ENCODE data around the gene MED12L.
"Not testable (repeated sequence)": the region's sequence is repeated elsewhere in the genome, so short reads cannot be mapped to it uniquely, and the experiment has no call there.

MED12L gene

DNA sequence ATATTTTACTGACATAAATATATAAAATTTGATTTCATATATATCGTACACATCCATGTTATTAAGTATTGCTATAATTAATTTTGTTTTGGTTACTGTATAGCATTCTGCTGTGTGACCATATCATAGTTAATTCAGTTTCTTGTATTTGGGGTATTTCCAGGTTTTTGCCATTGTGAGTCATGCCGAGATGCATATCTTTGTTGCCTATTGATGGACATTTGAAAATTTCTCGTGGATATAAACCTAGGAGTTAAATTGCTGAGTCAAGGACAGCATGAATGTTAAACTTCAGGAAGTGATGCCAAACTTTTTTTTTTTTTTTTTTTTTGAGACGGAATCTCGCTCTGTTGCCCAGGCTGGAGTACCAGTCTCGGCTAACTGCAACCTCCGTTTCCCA, 151.3 kb downstream of the MED12L start:
- H3K4me3 Mint-ChIP-seq, result no peak overlapping the region
- peaks cover 7% of the 10 kb centered on the region for H3K36me3 Mint-ChIP-seq (ENCODE audit: low read depth)
- peaks cover 5% of the 10 kb centered on the region for H3K27me3 Mint-ChIP-seq (ENCODE audit: low read depth)
- no peaks in the 10 kb centered on the region for H3K9me3 Mint-ChIP-seq
- TF ChIP-seq, protein P1, sequence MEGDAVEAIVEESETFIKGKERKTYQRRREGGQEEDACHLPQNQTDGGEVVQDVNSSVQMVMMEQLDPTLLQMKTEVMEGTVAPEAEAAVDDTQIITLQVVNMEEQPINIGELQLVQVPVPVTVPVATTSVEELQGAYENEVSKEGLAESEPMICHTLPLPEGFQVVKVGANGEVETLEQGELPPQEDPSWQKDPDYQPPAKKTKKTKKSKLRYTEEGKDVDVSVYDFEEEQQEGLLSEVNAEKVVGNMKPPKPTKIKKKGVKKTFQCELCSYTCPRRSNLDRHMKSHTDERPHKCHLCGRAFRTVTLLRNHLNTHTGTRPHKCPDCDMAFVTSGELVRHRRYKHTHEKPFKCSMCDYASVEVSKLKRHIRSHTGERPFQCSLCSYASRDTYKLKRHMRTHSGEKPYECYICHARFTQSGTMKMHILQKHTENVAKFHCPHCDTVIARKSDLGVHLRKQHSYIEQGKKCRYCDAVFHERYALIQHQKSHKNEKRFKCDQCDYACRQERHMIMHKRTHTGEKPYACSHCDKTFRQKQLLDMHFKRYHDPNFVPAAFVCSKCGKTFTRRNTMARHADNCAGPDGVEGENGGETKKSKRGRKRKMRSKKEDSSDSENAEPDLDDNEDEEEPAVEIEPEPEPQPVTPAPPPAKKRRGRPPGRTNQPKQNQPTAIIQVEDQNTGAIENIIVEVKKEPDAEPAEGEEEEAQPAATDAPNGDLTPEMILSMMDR (IDR thresholded peaks at IDR 0.05; ENCODE audit: unreplicated experiment in 3 of 3), result no peak
- no peak overlapping the region for H3K27ac Mint-ChIP-seq
- H3K4me1 Mint-ChIP-seq, result peaks cover 5% of the 10 kb centered on the region

DNA sequence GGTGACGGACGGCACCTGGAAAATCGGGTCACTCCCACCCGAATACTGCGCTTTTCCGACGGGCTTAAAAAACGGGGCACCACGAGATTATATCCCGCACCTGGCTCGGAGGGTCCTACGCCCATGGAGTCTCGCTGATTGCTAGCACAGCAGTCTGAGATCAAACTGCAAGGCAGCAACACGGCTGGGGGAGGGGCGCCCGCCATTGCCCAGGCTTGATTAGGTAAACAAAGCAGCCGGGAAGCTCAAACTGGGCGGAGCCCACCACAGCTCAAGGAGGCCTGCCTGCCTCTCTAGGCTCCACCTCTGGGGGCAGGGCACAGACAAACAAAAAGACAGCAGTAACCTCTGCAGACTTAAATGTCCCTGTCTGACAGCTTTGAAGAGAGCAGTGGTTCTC, 156.5 kb downstream of the MED12L start:
- H3K27ac Mint-ChIP-seq; H3K36me3 Mint-ChIP-seq (ENCODE audit: low read depth); H3K9me3 Mint-ChIP-seq; H3K4me1 Mint-ChIP-seq; H3K4me3 Mint-ChIP-seq; H3K27me3 Mint-ChIP-seq (ENCODE audit: low read depth): not testable (repeated sequence)

DNA sequence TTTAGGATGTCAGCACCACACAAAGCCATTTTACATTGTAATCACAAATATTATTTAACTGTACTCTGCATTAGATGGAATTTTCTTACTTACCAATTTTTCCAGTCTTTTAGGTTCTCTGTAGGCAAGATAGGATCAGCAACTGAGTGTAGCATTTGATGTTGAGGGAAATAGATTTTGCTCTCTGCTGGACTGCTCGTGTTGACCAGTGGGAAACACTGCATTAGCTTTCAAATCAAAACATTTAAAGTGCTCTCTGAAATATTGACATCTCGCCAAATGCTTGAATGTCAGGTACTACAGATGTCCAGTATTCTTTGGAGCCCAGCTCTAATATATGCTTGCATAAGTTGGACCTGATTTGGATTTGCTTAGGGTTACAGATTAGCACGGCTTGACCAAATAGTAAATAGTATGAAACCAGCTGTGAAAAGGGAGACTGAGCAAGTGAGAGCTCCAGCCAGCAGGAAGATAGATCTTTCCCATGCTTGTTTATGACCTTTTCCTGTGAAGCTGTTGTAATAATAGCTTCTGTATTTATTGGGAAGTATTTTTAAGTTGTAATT, 163.4 kb downstream of the MED12L start:
- no peaks in the 10 kb centered on the region for H3K27me3 Mint-ChIP-seq (ENCODE audit: low read depth)
- no peak overlapping the region for H3K27ac Mint-ChIP-seq
- H3K9me3 Mint-ChIP-seq, result no peaks in the 10 kb centered on the region
- peaks cover 10% of the 10 kb centered on the region for H3K4me1 Mint-ChIP-seq
- H3K4me3 Mint-ChIP-seq, result no peak overlapping the region
- TF ChIP-seq, protein P1 (IDR thresholded peaks at IDR 0.05; ENCODE audit: unreplicated experiment in 3 of 3), result no peak
- H3K36me3 Mint-ChIP-seq (ENCODE audit: low read depth), result no peaks in the 10 kb centered on the region

DNA sequence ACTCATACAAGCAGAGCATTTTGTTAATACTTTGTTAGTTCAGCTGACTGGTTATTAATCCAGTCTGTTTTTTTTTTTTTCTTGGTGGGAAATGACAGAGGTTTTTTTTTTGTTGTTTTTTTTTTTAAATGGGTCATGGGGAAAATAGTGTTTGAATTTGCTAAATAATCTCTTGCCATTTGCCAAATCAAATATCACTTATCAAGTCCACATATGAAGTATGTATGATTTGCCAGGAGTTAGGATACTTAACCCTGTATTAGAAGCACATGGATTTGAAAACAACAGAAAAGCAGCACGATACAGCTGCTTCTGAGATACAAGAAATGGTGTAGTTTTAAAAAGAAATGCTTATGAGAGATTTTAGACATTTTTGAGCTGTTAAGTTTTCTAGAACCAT, 171.3 kb downstream of the MED12L start:
- Mint-ChIP-seq H3K36me3 (ENCODE audit: low read depth) (peaks cover 4% of the 10 kb centered on the region), H3K27ac (no peak overlapping the region), H3K27me3 (ENCODE audit: low read depth) (peaks cover 4% of the 10 kb centered on the region), H3K4me1 (no peaks in the 10 kb centered on the region), H3K4me3 (no peak overlapping the region), H3K9me3 (no peaks in the 10 kb centered on the region)
- TF ChIP-seq, protein P1 (IDR thresholded peaks at IDR 0.05; ENCODE audit: unreplicated experiment in 3 of 3), result no peak

DNA sequence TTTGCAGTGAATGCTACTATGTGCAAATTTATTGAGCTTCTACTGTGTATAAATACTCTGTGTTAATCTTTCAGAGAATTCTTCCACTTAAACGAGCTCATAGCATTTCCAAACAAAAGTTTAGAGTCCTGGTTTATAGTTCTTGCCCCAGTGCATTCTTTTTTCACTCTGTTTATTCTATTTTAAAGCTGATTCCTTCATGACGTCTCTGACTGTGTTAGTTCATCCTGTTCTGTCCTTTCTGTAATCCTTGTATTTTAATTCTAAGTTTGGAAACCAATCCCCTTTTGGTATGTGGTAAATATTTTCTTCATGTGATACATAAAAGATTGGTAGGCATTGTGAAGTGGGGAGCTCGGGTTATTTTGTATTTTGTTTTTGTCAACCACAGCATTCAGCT, 174.2 kb downstream of the MED12L start:
- Mint-ChIP-seq H3K27ac (no peak overlapping the region), H3K36me3 (ENCODE audit: low read depth) (peaks cover 4% of the 10 kb centered on the region), H3K4me1 (peaks cover 10% of the 10 kb centered on the region), H3K27me3 (ENCODE audit: low read depth) (peaks cover 4% of the 10 kb centered on the region), H3K4me3 (no peak overlapping the region), H3K9me3 (no peaks in the 10 kb centered on the region)
- TF ChIP-seq, protein P1 (IDR thresholded peaks at IDR 0.05; ENCODE audit: unreplicated experiment in 3 of 3), result no peak

DNA sequence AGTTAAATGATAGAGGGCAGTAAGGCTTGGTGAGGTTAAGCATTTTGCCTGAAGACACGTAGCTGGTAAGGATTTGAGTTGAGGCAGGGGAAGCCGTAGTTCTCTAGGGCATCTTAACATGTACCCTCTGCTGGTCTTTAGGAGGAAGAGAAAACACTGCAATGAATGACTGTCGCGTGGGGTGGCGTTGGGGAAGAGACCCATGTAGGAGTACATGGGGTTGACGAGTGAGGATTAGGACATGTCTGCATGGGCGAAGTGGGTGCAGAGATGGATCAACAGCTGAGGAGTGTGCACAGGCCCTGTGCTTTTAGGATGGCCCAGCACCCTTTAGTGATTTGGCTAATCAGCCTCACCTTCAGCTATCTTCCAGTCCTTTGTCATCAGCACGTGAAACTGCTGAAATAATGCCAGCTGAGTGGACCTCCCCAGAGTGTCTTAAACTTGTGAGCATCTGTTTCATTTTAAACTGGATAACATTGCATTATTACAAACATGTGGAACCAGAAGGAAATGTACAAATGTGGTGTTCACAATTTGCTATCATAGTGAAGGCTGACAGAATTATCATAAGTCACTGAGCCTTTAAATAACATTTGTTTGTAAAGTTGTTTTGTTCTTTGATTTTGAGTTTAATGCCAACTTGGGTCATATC, 177.5 kb downstream of the MED12L start:
- H3K27me3 Mint-ChIP-seq (ENCODE audit: low read depth), result no peaks in the 10 kb centered on the region
- peak overlapping the region in 1 of 3 experiments; percentile 18 for H3K27ac Mint-ChIP-seq
- TF ChIP-seq, protein P1 (IDR thresholded peaks at IDR 0.05; ENCODE audit: unreplicated experiment in 3 of 3), result no peak
- H3K4me3 Mint-ChIP-seq, result no peak overlapping the region
- peaks cover 10% of the 10 kb centered on the region for H3K4me1 Mint-ChIP-seq
- peaks cover 4% of the 10 kb centered on the region for H3K36me3 Mint-ChIP-seq (ENCODE audit: low read depth)
- no peaks in the 10 kb centered on the region for H3K9me3 Mint-ChIP-seq

Data from nephron (organoid).